A549 (cell line): ENCODE results near the gene NPTXR. TPM values are rescaled to one million over a fixed set of nuclear protein-coding genes. Genes with fewer than 3 reads are reported as not detected.

ENCODE experiments used
- polyA plus RNA-seq, 4 experiments: library from polyadenylated mRNA; depleted of rRNA in 3 of 4; stranded (reverse); fragments of >200 nt; fragmentation: RNase III in 1 of 4; extraction: RNeasy Plus Mini Kit Qiagen cat#74134 plus additional on column Dnase treatment in 1 of 4; gene quantifications; 2 replicates in 3 of 4; 3 replicates in 1 of 4; pipeline ENCODE4 v1.2.3, GENCODE V29; 2011 to 2017

Gene NPTXR
- polyA plus RNA-seq, 2 of the 4 experiments (the other 2 are of a cell fraction), result 3.3 to 15.3 TPM

Other genes starting within 250 kb of the NPTXR start
- 3.5 and 4.0 TPM in 2 replicates for gene FAM227A, start 187.6 kb downstream of the NPTXR start, polyA plus RNA-seq (2011; rRNA removed)
- gene FAM227A, start 187.6 kb downstream of the NPTXR start, polyA plus RNA-seq (2017; fragmentation: RNase III; extraction: RNeasy Plus Mini Kit Qiagen cat#74134 plus additional on column Dnase treatment), result 1.4 to 1.7 TPM (median 1.4 TPM) in 3 replicates
- 18.9 and 20.8 TPM in 2 replicates for gene CBY1, start 187.4 kb downstream of the NPTXR start, polyA plus RNA-seq (2011; rRNA removed)
- 17.5 to 19.4 TPM (median 18.6 TPM) in 3 replicates for gene CBY1, start 187.4 kb downstream of the NPTXR start, polyA plus RNA-seq (2017; fragmentation: RNase III; extraction: RNeasy Plus Mini Kit Qiagen cat#74134 plus additional on column Dnase treatment)
- 53.6 and 63.2 TPM in 2 replicates for gene TOMM22, start 162.1 kb downstream of the NPTXR start, polyA plus RNA-seq (2011; rRNA removed)
- gene TOMM22, start 162.1 kb downstream of the NPTXR start, polyA plus RNA-seq (2017; fragmentation: RNase III; extraction: RNeasy Plus Mini Kit Qiagen cat#74134 plus additional on column Dnase treatment), result 68.4 to 69.8 TPM (median 69.2 TPM) in 3 replicates
- 37.5 and 40.9 TPM in 2 replicates for gene JOSD1, start 143.1 kb downstream of the NPTXR start, polyA plus RNA-seq (2011; rRNA removed)
- 28.5 to 30.9 TPM (median 29.7 TPM) in 3 replicates for gene JOSD1, start 143.1 kb downstream of the NPTXR start, polyA plus RNA-seq (2017; fragmentation: RNase III; extraction: RNeasy Plus Mini Kit Qiagen cat#74134 plus additional on column Dnase treatment)
- gene GTPBP1, start 138.1 kb downstream of the NPTXR start, polyA plus RNA-seq (2011; rRNA removed), result 10.7 and 15.1 TPM in 2 replicates
- 7.1 to 9.0 TPM (median 8.8 TPM) in 3 replicates for gene GTPBP1, start 138.1 kb downstream of the NPTXR start, polyA plus RNA-seq (2017; fragmentation: RNase III; extraction: RNeasy Plus Mini Kit Qiagen cat#74134 plus additional on column Dnase treatment)
- gene SUN2, start 88.0 kb downstream of the NPTXR start, polyA plus RNA-seq (2011; rRNA removed), result 12.6 and 18.4 TPM in 2 replicates
- gene SUN2, start 88.0 kb downstream of the NPTXR start, polyA plus RNA-seq (2017; fragmentation: RNase III; extraction: RNeasy Plus Mini Kit Qiagen cat#74134 plus additional on column Dnase treatment), result 21.7 to 26.4 TPM (median 24.0 TPM) in 3 replicates
- 9.8 and 9.9 TPM in 2 replicates for gene DNAL4, start 49.9 kb downstream of the NPTXR start, polyA plus RNA-seq (2011; rRNA removed)
- 7.0 to 7.7 TPM (median 7.6 TPM) in 3 replicates for gene DNAL4, start 49.9 kb downstream of the NPTXR start, polyA plus RNA-seq (2017; fragmentation: RNase III; extraction: RNeasy Plus Mini Kit Qiagen cat#74134 plus additional on column Dnase treatment)
- 9.8 and 10.4 TPM in 2 replicates for gene CBX6, start 28.2 kb upstream of the NPTXR start, polyA plus RNA-seq (2011; rRNA removed)
- 22.1 to 24.0 TPM (median 22.4 TPM) in 3 replicates for gene CBX6, start 28.2 kb upstream of the NPTXR start, polyA plus RNA-seq (2017; fragmentation: RNase III; extraction: RNeasy Plus Mini Kit Qiagen cat#74134 plus additional on column Dnase treatment)
- gene APOBEC3A, start 113.6 kb upstream of the NPTXR start, polyA plus RNA-seq (2011; rRNA removed), result not detected in 2 replicates
- gene APOBEC3A, start 113.6 kb upstream of the NPTXR start, polyA plus RNA-seq (2017; fragmentation: RNase III; extraction: RNeasy Plus Mini Kit Qiagen cat#74134 plus additional on column Dnase treatment), result not detected in 3 replicates
- gene APOBEC3B, start 138.3 kb upstream of the NPTXR start, polyA plus RNA-seq (2011; rRNA removed), result 14.7 and 16.7 TPM in 2 replicates
- gene APOBEC3B, start 138.3 kb upstream of the NPTXR start, polyA plus RNA-seq (2017; fragmentation: RNase III; extraction: RNeasy Plus Mini Kit Qiagen cat#74134 plus additional on column Dnase treatment), result 17.9 to 19.6 TPM (median 19.1 TPM) in 3 replicates
- 15.1 and 22.2 TPM in 2 replicates for gene APOBEC3C, start 170.2 kb upstream of the NPTXR start, polyA plus RNA-seq (2011; rRNA removed)
- gene APOBEC3C, start 170.2 kb upstream of the NPTXR start, polyA plus RNA-seq (2017; fragmentation: RNase III; extraction: RNeasy Plus Mini Kit Qiagen cat#74134 plus additional on column Dnase treatment), result 29.3 to 31.7 TPM (median 31.1 TPM) in 3 replicates
- gene APOBEC3D, start 177.1 kb upstream of the NPTXR start, polyA plus RNA-seq (2011; rRNA removed), result 0.66 and 0.67 TPM in 2 replicates
- gene APOBEC3D, start 177.1 kb upstream of the NPTXR start, polyA plus RNA-seq (2017; fragmentation: RNase III; extraction: RNeasy Plus Mini Kit Qiagen cat#74134 plus additional on column Dnase treatment), result 0.29 to 0.33 TPM (median 0.30 TPM) in 3 replicates
- gene APOBEC3F, start 196.8 kb upstream of the NPTXR start, polyA plus RNA-seq (2011; rRNA removed), result 2.9 and 4.0 TPM in 2 replicates
- gene APOBEC3F, start 196.8 kb upstream of the NPTXR start, polyA plus RNA-seq (2017; fragmentation: RNase III; extraction: RNeasy Plus Mini Kit Qiagen cat#74134 plus additional on column Dnase treatment), result 3.3 to 4.3 TPM (median 4.3 TPM) in 3 replicates
- gene APOBEC3G, start 233.2 kb upstream of the NPTXR start, polyA plus RNA-seq (2011; rRNA removed), result not detected in 2 replicates
- gene APOBEC3G, start 233.2 kb upstream of the NPTXR start, polyA plus RNA-seq (2017; fragmentation: RNase III; extraction: RNeasy Plus Mini Kit Qiagen cat#74134 plus additional on column Dnase treatment), result 0.16 TPM in 1 of 3 replicates, not detected in the others